Activated T-cell treated with anti-CD3 and anti-CD28 coated beads for 1 hour (primary cell): ENCODE results near the gene TMEM245.

Source experiments
- DNase-seq: peaks from one replicate; pipeline ENCODE4 v3.0.0-alpha.2; 2020; ENCODE audit warnings: low read depth

Gene TMEM245

GRCh38 chr9:109101202-109101595, 18.5 kb downstream of the TMEM245 start:
- DNase-seq: no peak

- no peak for DNase-seq
Measured at GRCh38 chr9:109100543-109101201, 19.1 kb downstream of the TMEM245 start.

- no peak for DNase-seq
Measured at GRCh38 chr9:109098960-109099308, 20.8 kb downstream of the TMEM245 start.

GRCh38 chr9:109098171-109098959, 21.4 kb downstream of the TMEM245 start:
- DNase-seq: no peak

- DNase-seq: no peak
Measured at GRCh38 chr9:109097146-109097545, 22.6 kb downstream of the TMEM245 start.

- DNase-seq: no peak
Measured at GRCh38 chr9:109095321-109095720, 24.4 kb downstream of the TMEM245 start.

- DNase-seq: no peak
Measured at GRCh38 chr9:109094268-109094667, 25.5 kb downstream of the TMEM245 start.

GRCh38 chr9:109092587-109092986, 27.2 kb downstream of the TMEM245 start:
- DNase-seq: no peak

- no peak for DNase-seq
Measured at GRCh38 chr9:109092051-109092580, 27.6 kb downstream of the TMEM245 start.

GRCh38 chr9:109088221-109088620, 31.5 kb downstream of the TMEM245 start:
- no peak for DNase-seq

GRCh38 chr9:109087795-109088194, 32.0 kb downstream of the TMEM245 start:
- no peak for DNase-seq

- no peak for DNase-seq
Measured at GRCh38 chr9:109086221-109086620, 33.5 kb downstream of the TMEM245 start.

GRCh38 chr9:109085510-109085909, 34.2 kb downstream of the TMEM245 start:
- DNase-seq: no peak

GRCh38 chr9:109083813-109084405, 35.8 kb downstream of the TMEM245 start:
- DNase-seq: no peak

GRCh38 chr9:109083141-109083540, 36.6 kb downstream of the TMEM245 start:
- DNase-seq: no peak

- DNase-seq: no peak
Measured at GRCh38 chr9:109082091-109082620, 37.6 kb downstream of the TMEM245 start.

GRCh38 chr9:109074236-109074889, 45.4 kb downstream of the TMEM245 start:
- DNase-seq: no peak

- no peak for DNase-seq
Measured at GRCh38 chr9:109072821-109073435, 46.8 kb downstream of the TMEM245 start.

- no peak for DNase-seq
Measured at GRCh38 chr9:109072133-109072692, 47.5 kb downstream of the TMEM245 start.

- no peak for DNase-seq
Measured at GRCh38 chr9:109068764-109069163, 51.0 kb downstream of the TMEM245 start.

- no peak for DNase-seq
Measured at GRCh38 chr9:109064963-109065702, 54.6 kb downstream of the TMEM245 start.
